HG03469 (cell line): ENCODE measurements around the gene ANTXRL.
"Not testable (repeated sequence)": the region's sequence is repeated elsewhere in the genome, so short reads cannot be mapped to it uniquely, and the experiment has no call there.

Experiments used
- ATAC-seq: cut with Tn5 transposase; IDR thresholded peaks from one replicate; pipeline ENCODE4 v1.9.1; 2021; ENCODE audit warnings: mild to moderate bottlenecking, moderate library complexity, moderate number of reproducible peaks; ENCODE audit not compliant: unreplicated experiment

The ANTXRL gene

DNA sequence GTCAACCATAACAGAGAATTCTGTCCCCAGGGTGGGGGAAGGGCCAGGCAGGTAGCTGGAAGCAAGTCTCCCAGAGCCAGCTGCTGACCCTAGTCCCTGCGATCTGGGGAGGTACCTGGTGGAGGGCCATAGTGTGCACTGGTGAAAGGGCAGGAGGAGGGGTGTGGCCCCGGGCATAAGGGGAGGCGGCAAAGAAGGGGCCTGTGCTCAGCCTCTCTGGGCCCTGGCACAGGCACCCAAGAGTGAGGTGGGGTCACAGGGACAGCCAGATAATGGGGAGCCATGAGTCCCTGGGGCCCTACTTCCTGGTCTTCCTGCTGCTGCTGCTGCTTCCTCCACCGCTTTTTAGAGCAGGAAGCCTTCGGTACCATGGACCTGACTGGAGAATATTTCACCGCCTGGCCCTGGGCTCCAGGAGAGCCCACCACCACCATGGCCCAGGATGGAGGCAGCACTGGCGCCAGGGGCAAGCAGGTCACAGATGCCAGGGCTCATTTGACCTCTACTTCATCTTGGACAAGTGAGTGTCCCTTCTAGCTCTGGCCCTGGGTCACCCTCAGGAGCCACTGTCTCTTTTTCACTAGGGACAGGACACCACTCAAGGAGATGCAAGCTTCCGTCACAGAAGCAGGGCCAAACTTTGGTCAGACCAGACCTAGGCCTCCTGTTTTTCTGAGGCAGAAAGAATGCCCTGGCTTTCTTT is at the start of gene ANTXRL:
ANTXRL (plus strand) TSS at position 7 of the 703 bp plus-strand sequence; CDS start at position 273, 266 bp downstream.
- no peak for ATAC-seq

GRCh38 chr10:46237815-46238510 is 48.8 kb upstream of the ANTXRL start:
- no peak for ATAC-seq

DNA sequence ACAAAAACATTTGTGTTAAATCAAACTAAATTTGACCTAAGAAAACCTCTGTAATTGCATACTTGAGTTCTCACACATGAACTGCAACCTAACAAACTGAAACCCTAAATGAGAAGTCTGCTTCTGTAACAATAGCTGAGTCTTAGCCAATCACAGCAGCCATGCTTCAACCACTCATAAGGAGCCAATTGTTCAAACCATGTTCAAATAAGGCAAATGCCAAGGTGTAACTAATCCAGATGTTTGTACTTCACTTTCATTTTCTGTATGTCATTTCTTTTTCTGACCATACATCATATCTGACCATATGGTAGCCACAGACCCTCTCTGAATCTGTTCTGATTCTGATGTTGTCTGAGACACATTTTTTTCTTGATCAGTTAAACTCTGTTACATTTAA is 47.5 kb upstream of the ANTXRL start:
- peak; percentile 65 for ATAC-seq

- ATAC-seq = no peak
These were observed 46.7 kb upstream of the ANTXRL start for GRCh38 chr10:46239993-46240683.

DNA sequence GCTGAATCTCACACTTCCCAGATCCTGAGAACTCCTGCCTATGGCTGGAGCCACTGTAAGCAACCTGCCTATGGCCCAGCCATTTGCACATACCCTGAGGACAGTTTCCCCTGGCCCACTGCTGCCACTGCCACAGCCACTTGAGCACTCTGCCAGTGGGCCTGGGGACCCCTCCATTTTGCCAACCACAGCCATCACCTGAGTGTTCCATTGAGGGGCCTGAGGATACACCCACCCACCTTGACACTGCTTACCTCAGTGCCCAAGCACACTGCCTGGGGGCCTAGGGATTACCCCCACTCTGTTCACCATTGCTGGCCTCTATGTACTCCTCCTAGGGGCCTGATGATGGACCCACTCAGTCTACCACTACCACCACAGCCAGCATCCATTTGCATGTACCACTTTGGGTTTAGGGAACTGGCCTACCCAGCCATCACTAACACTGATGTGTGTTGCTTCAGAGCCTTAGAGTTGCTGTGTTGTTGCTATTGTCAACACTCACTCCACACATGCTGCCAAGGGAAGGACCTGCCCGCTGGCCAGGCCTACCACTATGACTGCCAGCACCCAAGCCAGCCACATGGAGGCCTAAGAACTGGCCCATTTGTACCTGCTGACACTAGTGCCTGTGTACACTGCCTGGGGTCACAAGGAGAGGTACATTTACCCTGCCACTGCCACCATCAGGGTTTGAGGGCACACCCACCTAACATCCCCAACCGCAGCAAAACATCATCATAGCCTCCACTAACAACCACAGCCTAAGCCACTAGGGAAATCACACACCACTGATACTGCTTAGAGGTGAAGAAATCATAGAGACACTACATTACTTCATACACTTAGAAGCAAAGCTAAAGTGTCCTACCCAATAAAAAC is 45.9 kb upstream of the ANTXRL start:
- no peak for ATAC-seq

DNA sequence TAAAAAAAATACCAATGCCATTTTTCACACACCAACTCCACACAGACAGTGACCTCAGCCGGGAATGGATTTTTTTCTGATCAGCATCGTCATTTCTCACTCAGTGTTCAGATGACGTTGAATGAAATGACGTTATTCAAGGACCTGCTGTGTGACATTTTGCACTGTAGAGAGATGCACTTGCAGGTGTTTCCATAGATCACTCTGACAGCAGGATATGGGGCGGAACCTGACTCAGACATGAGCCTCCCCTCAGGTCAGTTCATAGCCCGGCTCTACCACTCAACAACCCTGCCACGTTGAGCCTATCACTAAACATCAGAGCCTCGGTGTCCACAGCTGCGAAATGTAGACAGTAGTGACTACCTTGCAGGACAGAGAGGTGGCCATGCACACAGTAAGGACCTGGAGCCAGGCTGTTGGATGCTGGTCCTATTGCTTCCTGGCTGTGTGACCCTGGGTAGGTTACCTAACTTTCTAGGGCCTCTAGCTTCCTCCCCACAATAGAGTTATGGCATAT is 41.4 kb upstream of the ANTXRL start:
- ATAC-seq = no peak

DNA sequence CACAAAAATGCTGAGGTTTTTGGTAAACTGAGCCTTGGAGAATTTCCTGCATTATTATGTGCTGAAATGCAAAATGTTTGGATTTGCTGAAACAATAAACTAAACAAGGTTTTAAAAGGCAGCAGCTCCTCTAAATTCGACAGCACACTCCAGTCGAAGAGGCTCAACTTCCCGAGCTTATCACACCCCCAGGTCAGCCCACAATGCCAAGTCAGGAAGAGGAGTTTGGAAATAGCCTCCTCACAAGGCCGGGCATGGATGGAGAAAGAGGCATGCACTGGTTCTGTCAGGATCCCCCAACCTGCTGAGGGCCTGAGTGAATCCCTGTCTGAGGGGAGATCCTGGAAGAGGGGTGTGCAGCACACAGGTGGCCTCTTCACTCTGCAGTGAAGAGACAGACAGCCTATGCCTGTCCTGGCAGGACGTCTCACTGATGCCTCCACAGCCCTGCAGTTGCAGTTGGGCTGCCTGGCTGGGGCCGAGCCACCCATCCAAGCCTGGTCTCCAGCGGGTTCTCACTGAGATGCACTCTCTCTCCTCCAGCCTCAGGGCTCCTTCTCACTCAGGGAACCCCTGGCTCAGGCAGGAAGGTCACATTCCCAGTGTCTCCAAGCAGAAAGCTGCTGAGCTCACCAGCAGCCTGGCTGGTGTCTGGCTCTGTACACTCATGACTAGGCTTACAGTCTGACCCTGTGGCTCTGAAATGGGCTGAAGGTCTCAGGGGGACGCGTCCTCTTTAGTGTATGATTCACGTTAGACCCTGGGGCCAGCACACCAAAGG is 40.2 kb upstream of the ANTXRL start:
- not testable (repeated sequence) for ATAC-seq

DNA sequence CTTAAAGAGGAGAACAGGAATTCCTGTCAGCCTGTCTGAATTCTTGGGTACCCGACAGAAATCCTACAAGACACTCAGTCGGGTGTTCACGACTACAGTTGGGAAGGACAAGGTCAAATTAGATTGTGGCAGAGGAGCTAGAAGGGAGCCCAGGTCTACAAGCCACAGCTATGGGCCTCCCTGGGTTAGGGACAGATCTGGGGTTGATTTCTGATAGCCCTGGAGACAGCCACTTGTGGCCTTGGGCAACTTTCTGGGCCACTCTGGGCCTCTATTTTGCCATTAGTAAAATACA is 39.7 kb upstream of the ANTXRL start:
- ATAC-seq = no peak

DNA sequence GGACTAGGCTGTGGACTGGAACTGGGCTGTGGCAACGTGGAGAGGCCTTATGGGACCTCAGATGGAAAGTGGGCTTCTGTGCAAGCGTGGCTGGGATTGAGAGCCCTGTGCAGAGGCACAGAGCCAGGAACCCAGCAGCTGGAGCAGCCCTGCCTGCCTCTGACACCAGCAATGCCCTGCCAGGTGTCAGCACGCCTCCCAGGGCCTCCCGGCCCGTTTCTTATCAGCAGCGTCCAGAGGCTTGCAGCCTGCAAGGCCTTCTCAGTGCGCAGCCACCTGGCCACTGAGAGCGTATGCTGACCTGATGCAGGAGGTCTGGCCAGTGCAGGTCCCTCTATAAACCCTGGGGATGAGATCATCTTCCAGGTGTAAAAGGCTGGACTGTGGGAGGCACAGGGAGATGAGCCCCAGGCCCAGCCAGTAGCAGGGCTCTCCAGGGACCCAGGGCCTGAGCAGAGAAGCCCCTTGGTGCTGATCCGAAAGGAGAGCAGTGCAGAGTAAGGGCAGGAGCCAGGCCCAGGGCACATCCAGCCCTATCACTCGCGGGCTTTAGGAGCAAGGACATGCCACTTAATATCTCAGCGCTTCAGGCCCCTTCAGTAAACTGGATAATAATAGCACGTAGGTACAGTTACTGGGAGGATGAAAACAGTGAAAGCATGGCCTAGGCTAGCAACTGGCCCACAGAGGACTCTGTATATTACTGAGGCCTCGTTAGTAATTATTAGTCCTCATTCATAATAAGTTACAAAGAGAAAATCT is 38.8 kb upstream of the ANTXRL start:
- no peak for ATAC-seq

- no peak for ATAC-seq
These were observed 38.1 kb upstream of the ANTXRL start for GRCh38 chr10:46248651-46249146.

DNA sequence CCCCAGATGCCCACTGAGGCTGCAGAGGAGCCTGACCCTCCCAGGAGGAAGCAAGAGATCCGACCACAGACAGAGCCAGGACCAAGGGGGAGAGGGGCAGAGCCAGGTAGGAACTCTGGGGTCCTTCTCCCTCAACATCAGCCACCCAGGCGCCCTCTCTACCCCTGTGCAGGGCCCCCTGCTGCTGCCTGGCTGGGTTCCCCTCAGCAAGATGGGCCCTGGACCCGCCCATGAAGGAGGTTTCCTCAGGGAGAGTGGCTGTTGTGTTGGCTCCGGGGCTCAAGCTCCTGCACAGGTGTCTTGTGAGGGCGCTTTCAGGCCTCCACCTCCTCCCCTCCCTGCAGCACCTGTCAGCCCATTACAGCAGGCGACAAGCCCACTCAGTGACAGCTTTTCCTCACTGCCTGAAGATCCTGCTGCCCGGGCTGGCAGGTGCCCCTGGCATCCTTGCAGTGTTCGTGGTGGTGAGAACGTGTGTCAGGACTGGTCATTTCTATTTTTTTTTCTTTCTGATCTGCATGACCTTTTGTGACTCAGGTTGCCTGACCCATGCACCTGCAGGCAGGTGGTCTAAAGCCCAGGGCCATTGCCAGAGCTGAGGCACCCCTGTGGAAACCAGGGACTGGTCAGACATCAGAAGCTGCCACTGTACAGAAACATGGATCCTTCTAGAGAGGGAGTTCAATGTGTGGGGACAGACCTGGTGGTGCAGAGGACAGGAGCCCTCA is 37.0 kb upstream of the ANTXRL start:
- not testable (repeated sequence) for ATAC-seq

GRCh38 chr10:46250481-46250880 is 36.3 kb upstream of the ANTXRL start:
- no peak for ATAC-seq

DNA sequence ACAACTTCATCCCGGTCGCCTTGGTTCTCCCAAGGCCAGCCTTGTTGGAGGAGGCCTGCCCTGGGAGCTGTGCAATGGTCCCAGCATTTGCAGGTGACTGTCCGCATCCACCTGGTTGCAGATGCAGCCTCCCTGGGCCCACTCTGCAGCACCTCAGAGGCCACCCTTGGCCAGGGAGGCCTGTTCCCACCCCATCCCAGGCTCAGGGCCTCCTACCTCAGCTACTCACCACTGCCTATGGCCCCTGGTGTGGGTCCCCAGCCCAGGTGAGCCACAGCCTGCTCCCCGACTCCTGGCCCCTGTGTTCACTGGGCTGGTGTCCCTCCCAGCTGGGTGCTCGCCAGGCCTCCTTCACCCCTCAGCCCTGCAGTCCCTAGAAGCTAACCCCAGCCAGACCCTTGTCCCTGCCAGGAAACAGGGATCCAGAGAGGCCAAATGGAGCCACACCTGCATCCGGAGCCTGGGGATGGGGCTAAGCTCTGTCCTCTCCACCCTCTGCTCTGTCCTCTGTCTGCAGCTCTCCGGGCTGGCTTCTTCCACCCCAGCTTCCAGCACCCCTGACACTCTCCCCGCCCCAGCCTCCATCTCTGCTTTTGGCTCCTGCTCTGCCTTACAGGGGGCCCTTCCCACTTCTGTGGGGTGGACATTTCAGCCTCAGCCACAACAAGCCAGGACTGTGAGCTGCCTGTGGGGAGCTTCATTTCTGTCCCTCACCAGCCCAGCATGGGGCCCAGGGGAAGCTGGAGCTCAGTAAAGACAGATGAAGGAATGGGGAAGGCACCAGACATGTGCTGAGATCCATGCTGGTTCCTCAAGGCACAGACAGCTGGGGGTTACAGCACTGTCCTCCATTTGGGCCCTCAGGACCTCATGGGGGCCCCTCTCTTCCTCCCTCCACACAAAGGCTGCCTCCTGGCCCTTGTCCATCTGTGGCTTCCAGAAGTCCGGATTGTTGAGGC is 35.6 kb upstream of the ANTXRL start:
- no peak for ATAC-seq

- ATAC-seq = no peak
These were observed 34.6 kb upstream of the ANTXRL start for GRCh38 chr10:46251857-46252847.

GRCh38 chr10:46253076-46254006 is 33.5 kb upstream of the ANTXRL start:
- ATAC-seq = no peak
